ENCODE measurements around the gene COX6B2. TPM values are rescaled to one million over a fixed set of nuclear protein-coding genes. Genes with fewer than 3 reads are reported as not detected.

Gene COX6B2
- total RNA-seq, 1 experiment from 2014 or later = 0.28 TPM

GRCh38 chr19:55362174-55362989, 7.9 kb upstream of the COX6B2 start:
- DNase-seq (ENCODE audit: low spot score) = no peak

GRCh38 chr19:55360902-55361301, 6.4 kb upstream of the COX6B2 start:
- no peak for DNase-seq (ENCODE audit: low spot score)

GRCh38 chr19:55358943-55359908, 4.7 kb upstream of the COX6B2 start:
- no peak for DNase-seq (ENCODE audit: low spot score)

- no peak for DNase-seq (ENCODE audit: low spot score)
Observed at GRCh38 chr19:55358493-55358892, 4.0 kb upstream of the COX6B2 start.

- no peak for DNase-seq (ENCODE audit: low spot score)
Observed at GRCh38 chr19:55355213-55355821, 798 bp upstream of the COX6B2 start.

GRCh38 chr19:55353803-55354697, 469 bp downstream of the COX6B2 start:
- peak; percentile 70 for DNase-seq (ENCODE audit: low spot score)

- no peak for DNase-seq (ENCODE audit: low spot score)
Observed at GRCh38 chr19:55353356-55353802, 1.1 kb downstream of the COX6B2 start.

GRCh38 chr19:55352549-55353145, 1.9 kb downstream of the COX6B2 start:
- DNase-seq (ENCODE audit: low spot score) = no peak

- DNase-seq (ENCODE audit: low spot score) = peak; percentile 96
Observed at GRCh38 chr19:55352040-55352439, 2.5 kb downstream of the COX6B2 start.

- no peak for DNase-seq (ENCODE audit: low spot score)
Observed at GRCh38 chr19:55350620-55351315, 3.8 kb downstream of the COX6B2 start.

- no peak for DNase-seq (ENCODE audit: low spot score)
Observed at GRCh38 chr19:55348317-55349034, 6.0 kb downstream of the COX6B2 start.

- no peak for DNase-seq (ENCODE audit: low spot score)
Observed at GRCh38 chr19:55347442-55348009, 7.0 kb downstream of the COX6B2 start.

- no peak for DNase-seq (ENCODE audit: low spot score)
Observed at GRCh38 chr19:55346725-55347441, 7.6 kb downstream of the COX6B2 start.

GRCh38 chr19:55345818-55346724, 8.4 kb downstream of the COX6B2 start:
- peak; percentile 93 for DNase-seq (ENCODE audit: low spot score)

- DNase-seq (ENCODE audit: low spot score) = no peak
Observed at GRCh38 chr19:55345101-55345817, 9.3 kb downstream of the COX6B2 start.

- peak; percentile 56 for DNase-seq (ENCODE audit: low spot score)
Observed at GRCh38 chr19:55344444-55344843, 10.1 kb downstream of the COX6B2 start.

All from A172 (cell line).